GM18861 (cell line): ENCODE measurements around the gene DNHD1.
"Not testable (repeated sequence)": the region's sequence is repeated elsewhere in the genome, so short reads cannot be mapped to it uniquely, and the experiment has no call there.

ENCODE experiments used
- ATAC-seq: cut with Tn5 transposase; IDR thresholded peaks from one replicate; pipeline ENCODE4 v1.9.1; 2021; ENCODE audit not compliant: unreplicated experiment

The DNHD1 gene

GRCh38 chr11:6481012-6481923 lies 15.8 kb upstream of the DNHD1 start, which contains the start of the genes ARFIP2 and TIMM10B:
TSS of gene ARFIP2 (minus strand) at chr11:6481331. CDS start at chr11:6480421, 910 bp downstream.
TSS of gene TIMM10B (plus strand) at chr11:6481501. CDS start at chr11:6481517, 16 bp downstream.
- peak; percentile 99 for ATAC-seq

GRCh38 chr11:6481924-6482275 lies 15.2 kb upstream of the DNHD1 start:
- no peak for ATAC-seq

- no peak for ATAC-seq
These were observed 14.6 kb upstream of the DNHD1 start for GRCh38 chr11:6482441-6482840.

- ATAC-seq = no peak
These were observed 14.1 kb upstream of the DNHD1 start for GRCh38 chr11:6483015-6483414.

GRCh38 chr11:6485661-6486060 lies 11.4 kb upstream of the DNHD1 start:
- ATAC-seq = no peak

- no peak for ATAC-seq
These were observed 10.8 kb upstream of the DNHD1 start for GRCh38 chr11:6486256-6486655.

GRCh38 chr11:6486938-6487337 lies 10.1 kb upstream of the DNHD1 start:
- no peak for ATAC-seq

GRCh38 chr11:6488342-6488741 lies 8.7 kb upstream of the DNHD1 start:
- ATAC-seq = no peak

GRCh38 chr11:6488821-6489220 lies 8.3 kb upstream of the DNHD1 start:
- no peak for ATAC-seq

- ATAC-seq = no peak
These were observed 7.8 kb upstream of the DNHD1 start for GRCh38 chr11:6489306-6489705.

- no peak for ATAC-seq
These were observed 1.0 kb downstream of the DNHD1 start for GRCh38 chr11:6498121-6498520.

GRCh38 chr11:6498544-6498943 lies 1.5 kb downstream of the DNHD1 start:
- no peak for ATAC-seq

- ATAC-seq = no peak
These were observed 5.3 kb downstream of the DNHD1 start for GRCh38 chr11:6502382-6502781.

- ATAC-seq = no peak
These were observed 7.1 kb downstream of the DNHD1 start for GRCh38 chr11:6504166-6504565.

- ATAC-seq = peak; percentile 71
These were observed 8.6 kb downstream of the DNHD1 start for GRCh38 chr11:6505577-6506240.

GRCh38 chr11:6516865-6517264 lies 19.8 kb downstream of the DNHD1 start:
- no peak for ATAC-seq

GRCh38 chr11:6520265-6520664 lies 23.2 kb downstream of the DNHD1 start:
- no peak for ATAC-seq

- ATAC-seq = not testable (repeated sequence)
These were observed 24.9 kb downstream of the DNHD1 start for GRCh38 chr11:6521946-6522345.

GRCh38 chr11:6523253-6523652 lies 26.2 kb downstream of the DNHD1 start:
- no peak for ATAC-seq

- peak; percentile 62 for ATAC-seq
These were observed 29.5 kb downstream of the DNHD1 start for GRCh38 chr11:6526411-6527135.

- ATAC-seq = no peak
These were observed 32.2 kb downstream of the DNHD1 start for GRCh38 chr11:6529266-6529665.
